ENCODE measurements around the gene TBPL2.
"Not testable (repeated sequence)": the region's sequence is repeated elsewhere in the genome, so short reads cannot be mapped to it uniquely, and the experiment has no call there.

The TBPL2 gene

GRCh38 chr14:55441286-55441685, 870 bp upstream of the TBPL2 start:
- no peak for DNase-seq (ENCODE audit: low read depth in 2 of 2)

- peak in 1 of 2 experiments; percentile 28 for DNase-seq (ENCODE audit: low read depth in 2 of 2)
Measured at GRCh38 chr14:55438066-55438683, 2.2 kb downstream of the TBPL2 start.

GRCh38 chr14:55436931-55437330, 3.5 kb downstream of the TBPL2 start:
- DNase-seq (ENCODE audit: low read depth in 2 of 2) = no peak

GRCh38 chr14:55436519-55436918, 3.9 kb downstream of the TBPL2 start:
- no peak for DNase-seq (ENCODE audit: low read depth in 2 of 2)

GRCh38 chr14:55434805-55435174, 5.6 kb downstream of the TBPL2 start:
- no peak for DNase-seq (ENCODE audit: low read depth in 2 of 2)

- DNase-seq (ENCODE audit: low read depth in 2 of 2) = no peak
Measured at GRCh38 chr14:55433880-55434804, 6.3 kb downstream of the TBPL2 start.

GRCh38 chr14:55432628-55433027, 7.8 kb downstream of the TBPL2 start:
- no peak for DNase-seq (ENCODE audit: low read depth in 2 of 2)

GRCh38 chr14:55430024-55430690, 10.3 kb downstream of the TBPL2 start:
- peak in 1 of 2 experiments; percentile 29 for DNase-seq (ENCODE audit: low read depth in 2 of 2)

GRCh38 chr14:55427439-55427838, 13.0 kb downstream of the TBPL2 start:
- no peak for DNase-seq (ENCODE audit: low read depth in 2 of 2)

- DNase-seq (ENCODE audit: low read depth in 2 of 2) = no peak
Measured at GRCh38 chr14:55426891-55427290, 13.5 kb downstream of the TBPL2 start.

- DNase-seq (ENCODE audit: low read depth in 2 of 2) = no peak
Measured at GRCh38 chr14:55425091-55425490, 15.3 kb downstream of the TBPL2 start.

GRCh38 chr14:55423969-55424368, 16.4 kb downstream of the TBPL2 start:
- DNase-seq (ENCODE audit: low read depth in 2 of 2) = no peak

- DNase-seq (ENCODE audit: low read depth in 2 of 2) = not testable (repeated sequence)
Measured at GRCh38 chr14:55422338-55422737, 18.1 kb downstream of the TBPL2 start.

- no peak for DNase-seq (ENCODE audit: low read depth in 2 of 2)
Measured at GRCh38 chr14:55419663-55420062, 20.8 kb downstream of the TBPL2 start.

- DNase-seq (ENCODE audit: low read depth in 2 of 2) = no peak
Measured at GRCh38 chr14:55418411-55418810, 22.0 kb downstream of the TBPL2 start.

GRCh38 chr14:55417955-55418354, 22.5 kb downstream of the TBPL2 start:
- no peak for DNase-seq (ENCODE audit: low read depth in 2 of 2)

- DNase-seq (ENCODE audit: low read depth in 2 of 2) = no peak
Measured at GRCh38 chr14:55416866-55417265, 23.6 kb downstream of the TBPL2 start.

GRCh38 chr14:55414551-55414950, 25.9 kb downstream of the TBPL2 start:
- DNase-seq (ENCODE audit: low read depth in 2 of 2) = no peak

GRCh38 chr14:55412676-55413075, 27.7 kb downstream of the TBPL2 start:
- DNase-seq (ENCODE audit: low read depth in 2 of 2) = no peak

- DNase-seq (ENCODE audit: low read depth in 2 of 2) = peak; percentile 52
Measured at GRCh38 chr14:55411426-55412389, 28.7 kb downstream of the TBPL2 start, which contains the start of gene ATG14. Gene ATG14 (minus strand): TSS chr14:55411830. CDS start chr14:55411822, 8 bp downstream.

- DNase-seq (ENCODE audit: low read depth in 2 of 2) = no peak
Measured at GRCh38 chr14:55410876-55411275, 29.5 kb downstream of the TBPL2 start.

Data from fibroblast of skin of left biceps (primary cell).